ENCODE results near the gene NFKBIE. TPM values are rescaled to one million over a fixed set of nuclear protein-coding genes. Genes with fewer than 3 reads are reported as not detected.
A peak's percentile ranks its signal among the peaks of the same experiment; 100 is the strongest.

NFKBIE gene
- total and polyA plus RNA-seq, 2 of the 13 experiments (the other 11 are each of a cell fraction or from before 2014, with no cell fraction given), result 6.7 to 14.5 TPM

- TF ChIP-seq NONO (IDR thresholded peaks at IDR 0.05) (no peak), NONO (CRISPR knock-in tag; conservative IDR thresholded peaks at IDR 0.05) (peak; percentile 85), ZNF333 (CRISPR knock-in tag; IDR thresholded peaks at IDR 0.05; ENCODE audit: borderline replicate concordance) (no peak; the same call in 1 of the 2 replicates), DRAP1 (CRISPR knock-in tag; IDR thresholded peaks at IDR 0.05) (no peak), RORA (CRISPR knock-in tag; IDR thresholded peaks at IDR 0.05) (no peak), PAXIP1 (CRISPR knock-in tag; conservative IDR thresholded peaks at IDR 0.05) (0 out of 2 replicates have a peak, but pooled peaks have one; percentile 36), RAD51 (IDR thresholded peaks at IDR 0.05; ENCODE audit: borderline replicate concordance) (no peak), KLF11 (CRISPR knock-in tag; IDR thresholded peaks at IDR 0.05) (no peak; the same call in 1 of the 2 replicates), AGO1 (IDR thresholded peaks at IDR 0.05; ENCODE audit: low read depth, low read length, poor library complexity, severe bottlenecking) (peak; percentile 78), ZNF431 (CRISPR knock-in tag; IDR thresholded peaks at IDR 0.05; ENCODE audit: borderline replicate concordance, low read depth) (peak; percentile 16; the same call in 1 of the 2 replicates), ZNF318 (CRISPR knock-in tag; IDR thresholded peaks at IDR 0.05) (peak; percentile 84; the same call in 1 of the 2 replicates), LBX2 (CRISPR knock-in tag; IDR thresholded peaks at IDR 0.05; ENCODE audit: borderline replicate concordance) (no peak), HNRNPUL1 (IDR thresholded peaks at IDR 0.05; ENCODE audit: low read depth, low read length) (no peak), FOSL1 (CRISPR knock-in tag; IDR thresholded peaks at IDR 0.05; ENCODE audit: borderline replicate concordance) (no peak)
Observed at GRCh38 chr6:44237813-44238433, 27.4 kb downstream of the NFKBIE start (continued).

Measured in HepG2 (cell line).